Measurements from ENCODE around the gene TMEM80.
"Not testable (repeated sequence)": the region's sequence is repeated elsewhere in the genome, so short reads cannot be mapped to it uniquely, and the experiment has no call there.

DNA sequence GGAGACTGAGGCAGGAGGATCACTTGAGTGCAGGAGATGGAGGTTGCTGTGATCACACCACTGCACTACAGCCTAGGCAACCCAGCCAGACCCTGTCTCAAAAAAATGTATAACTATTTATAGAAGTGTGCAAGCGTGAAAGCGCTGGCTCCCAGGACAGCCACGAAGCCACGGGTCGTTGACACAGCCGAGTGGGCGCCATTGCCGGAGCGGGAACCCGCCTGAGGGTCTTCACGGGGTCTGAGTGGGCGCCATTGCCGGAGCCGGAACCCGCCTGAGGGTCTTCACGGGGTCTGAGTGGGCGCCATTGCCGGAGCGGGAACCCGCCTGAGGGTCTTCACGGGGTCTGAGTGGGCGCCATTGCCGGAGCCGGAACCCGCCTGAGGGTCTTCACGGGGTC is 38.9 kb downstream of the TMEM80 start:
- TF ChIP-seq, protein P1, sequence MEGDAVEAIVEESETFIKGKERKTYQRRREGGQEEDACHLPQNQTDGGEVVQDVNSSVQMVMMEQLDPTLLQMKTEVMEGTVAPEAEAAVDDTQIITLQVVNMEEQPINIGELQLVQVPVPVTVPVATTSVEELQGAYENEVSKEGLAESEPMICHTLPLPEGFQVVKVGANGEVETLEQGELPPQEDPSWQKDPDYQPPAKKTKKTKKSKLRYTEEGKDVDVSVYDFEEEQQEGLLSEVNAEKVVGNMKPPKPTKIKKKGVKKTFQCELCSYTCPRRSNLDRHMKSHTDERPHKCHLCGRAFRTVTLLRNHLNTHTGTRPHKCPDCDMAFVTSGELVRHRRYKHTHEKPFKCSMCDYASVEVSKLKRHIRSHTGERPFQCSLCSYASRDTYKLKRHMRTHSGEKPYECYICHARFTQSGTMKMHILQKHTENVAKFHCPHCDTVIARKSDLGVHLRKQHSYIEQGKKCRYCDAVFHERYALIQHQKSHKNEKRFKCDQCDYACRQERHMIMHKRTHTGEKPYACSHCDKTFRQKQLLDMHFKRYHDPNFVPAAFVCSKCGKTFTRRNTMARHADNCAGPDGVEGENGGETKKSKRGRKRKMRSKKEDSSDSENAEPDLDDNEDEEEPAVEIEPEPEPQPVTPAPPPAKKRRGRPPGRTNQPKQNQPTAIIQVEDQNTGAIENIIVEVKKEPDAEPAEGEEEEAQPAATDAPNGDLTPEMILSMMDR (IDR thresholded peaks at IDR 0.05; ENCODE audit: borderline replicate concordance, extremely low read depth, low read length, poor library complexity, severe bottlenecking): not testable (repeated sequence)
- not testable (repeated sequence) for TF ChIP-seq EZH2 (IDR thresholded peaks at IDR 0.05; ENCODE audit: borderline replicate concordance, low read depth, low read length, severe bottlenecking)
